ENCODE measurements around the gene YJEFN3.

DNA sequence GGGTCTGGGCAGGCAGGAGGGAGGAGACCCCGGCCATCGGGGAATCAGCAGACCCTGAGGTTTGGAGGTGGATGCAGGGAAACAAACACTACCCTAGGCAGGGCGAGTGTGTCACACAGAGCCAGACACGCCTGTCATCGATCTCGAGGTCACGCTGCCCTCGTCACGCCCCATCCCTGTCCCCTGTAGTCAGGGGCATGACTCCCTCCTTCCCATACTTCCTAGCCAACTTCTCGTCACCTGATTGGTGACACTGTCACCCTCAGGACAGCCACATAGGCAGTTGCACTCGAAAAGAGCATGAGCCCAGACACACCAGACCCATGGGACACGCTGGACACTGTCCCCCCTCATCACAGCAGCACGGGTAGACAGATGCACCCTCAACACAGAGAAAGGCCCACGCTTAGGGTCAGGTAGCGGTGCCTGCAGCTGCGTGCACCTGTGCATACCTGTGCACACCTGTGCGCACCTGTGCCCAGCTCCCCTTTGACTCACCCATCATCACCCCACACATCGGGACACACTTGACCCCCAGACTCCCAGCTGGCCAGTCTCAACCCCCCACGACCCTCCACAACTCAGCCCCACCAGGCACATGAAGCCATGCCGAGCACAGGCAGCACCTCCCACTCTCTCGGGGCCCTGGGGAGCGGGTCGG, 21.2 kb downstream of the YJEFN3 start:
- no peak for TF ChIP-seq CTCF (IDR thresholded peaks at IDR 0.05)
- TF ChIP-seq POLR2AphosphoS5 (IDR thresholded peaks at IDR 0.05; ENCODE audit: low read depth, low read length): no peak
